Ishikawa (cell line): ENCODE results near the gene BTG2.
A peak's percentile ranks its signal among the peaks of the same experiment; 100 is the strongest.

Source experiments
- CEBPB ChIP-seq: IDR thresholded peaks from 2 replicates; pipeline ENCODE4 v1.6.1; 2012
- CREB1 ChIP-seq: IDR thresholded peaks from 2 replicates; pipeline ENCODE4 v1.6.1; 2012; ENCODE audit warnings: low read depth
- EGR1 ChIP-seq: IDR thresholded peaks from 2 replicates; pipeline ENCODE4 v1.6.1; 2012
- EP300 ChIP-seq: IDR thresholded peaks from 2 replicates; pipeline ENCODE4 v1.6.1; 2012; ENCODE audit warnings: borderline replicate concordance
- FOXM1 ChIP-seq: IDR thresholded peaks from 2 replicates; pipeline ENCODE4 v1.6.1; 2012; ENCODE audit warnings: low read depth, borderline replicate concordance
- NFIC ChIP-seq: IDR thresholded peaks from 2 replicates; pipeline ENCODE4 v1.6.1; 2012
- RAD21 ChIP-seq: IDR thresholded peaks from 2 replicates; pipeline ENCODE4 v1.6.1; 2012; ENCODE audit warnings: low read depth
- TAF1 ChIP-seq: IDR thresholded peaks from 2 replicates; pipeline ENCODE4 v1.6.1; 2012; ENCODE audit warnings: low read depth, mild to moderate bottlenecking
- TCF12 ChIP-seq: IDR thresholded peaks from 2 replicates; pipeline ENCODE4 v1.6.1; 2012; ENCODE audit warnings: low read depth
- TEAD4 ChIP-seq: IDR thresholded peaks from 2 replicates; pipeline ENCODE4 v1.6.1; 2012
- YY1 ChIP-seq: IDR thresholded peaks from 2 replicates; pipeline ENCODE4 v1.6.1; 2012; ENCODE audit warnings: low read depth
- ZBTB7A ChIP-seq: IDR thresholded peaks from 2 replicates; pipeline ENCODE4 v1.6.1; 2012; ENCODE audit warnings: low read depth
- TF ChIP-seq, protein P1 (sequence below): IDR thresholded peaks from 2 replicates; pipeline ENCODE4 v1.6.1; 2012; ENCODE audit warnings: low read depth, mild to moderate bottlenecking
- TF ChIP-seq, protein P2 (sequence below): IDR thresholded peaks from 2 replicates; pipeline ENCODE4 v1.6.1; 2012
- TF ChIP-seq, protein P3 (sequence below): IDR thresholded peaks from 2 replicates; pipeline ENCODE4 v1.6.1; 2012

The BTG2 gene

GRCh38 chr1:203316626-203317093 lies 11.3 kb downstream of the BTG2 start:
- no peak for TF ChIP-seq TEAD4
- TF ChIP-seq, protein P1, sequence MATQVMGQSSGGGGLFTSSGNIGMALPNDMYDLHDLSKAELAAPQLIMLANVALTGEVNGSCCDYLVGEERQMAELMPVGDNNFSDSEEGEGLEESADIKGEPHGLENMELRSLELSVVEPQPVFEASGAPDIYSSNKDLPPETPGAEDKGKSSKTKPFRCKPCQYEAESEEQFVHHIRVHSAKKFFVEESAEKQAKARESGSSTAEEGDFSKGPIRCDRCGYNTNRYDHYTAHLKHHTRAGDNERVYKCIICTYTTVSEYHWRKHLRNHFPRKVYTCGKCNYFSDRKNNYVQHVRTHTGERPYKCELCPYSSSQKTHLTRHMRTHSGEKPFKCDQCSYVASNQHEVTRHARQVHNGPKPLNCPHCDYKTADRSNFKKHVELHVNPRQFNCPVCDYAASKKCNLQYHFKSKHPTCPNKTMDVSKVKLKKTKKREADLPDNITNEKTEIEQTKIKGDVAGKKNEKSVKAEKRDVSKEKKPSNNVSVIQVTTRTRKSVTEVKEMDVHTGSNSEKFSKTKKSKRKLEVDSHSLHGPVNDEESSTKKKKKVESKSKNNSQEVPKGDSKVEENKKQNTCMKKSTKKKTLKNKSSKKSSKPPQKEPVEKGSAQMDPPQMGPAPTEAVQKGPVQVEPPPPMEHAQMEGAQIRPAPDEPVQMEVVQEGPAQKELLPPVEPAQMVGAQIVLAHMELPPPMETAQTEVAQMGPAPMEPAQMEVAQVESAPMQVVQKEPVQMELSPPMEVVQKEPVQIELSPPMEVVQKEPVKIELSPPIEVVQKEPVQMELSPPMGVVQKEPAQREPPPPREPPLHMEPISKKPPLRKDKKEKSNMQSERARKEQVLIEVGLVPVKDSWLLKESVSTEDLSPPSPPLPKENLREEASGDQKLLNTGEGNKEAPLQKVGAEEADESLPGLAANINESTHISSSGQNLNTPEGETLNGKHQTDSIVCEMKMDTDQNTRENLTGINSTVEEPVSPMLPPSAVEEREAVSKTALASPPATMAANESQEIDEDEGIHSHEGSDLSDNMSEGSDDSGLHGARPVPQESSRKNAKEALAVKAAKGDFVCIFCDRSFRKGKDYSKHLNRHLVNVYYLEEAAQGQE, result no peak

DNA sequence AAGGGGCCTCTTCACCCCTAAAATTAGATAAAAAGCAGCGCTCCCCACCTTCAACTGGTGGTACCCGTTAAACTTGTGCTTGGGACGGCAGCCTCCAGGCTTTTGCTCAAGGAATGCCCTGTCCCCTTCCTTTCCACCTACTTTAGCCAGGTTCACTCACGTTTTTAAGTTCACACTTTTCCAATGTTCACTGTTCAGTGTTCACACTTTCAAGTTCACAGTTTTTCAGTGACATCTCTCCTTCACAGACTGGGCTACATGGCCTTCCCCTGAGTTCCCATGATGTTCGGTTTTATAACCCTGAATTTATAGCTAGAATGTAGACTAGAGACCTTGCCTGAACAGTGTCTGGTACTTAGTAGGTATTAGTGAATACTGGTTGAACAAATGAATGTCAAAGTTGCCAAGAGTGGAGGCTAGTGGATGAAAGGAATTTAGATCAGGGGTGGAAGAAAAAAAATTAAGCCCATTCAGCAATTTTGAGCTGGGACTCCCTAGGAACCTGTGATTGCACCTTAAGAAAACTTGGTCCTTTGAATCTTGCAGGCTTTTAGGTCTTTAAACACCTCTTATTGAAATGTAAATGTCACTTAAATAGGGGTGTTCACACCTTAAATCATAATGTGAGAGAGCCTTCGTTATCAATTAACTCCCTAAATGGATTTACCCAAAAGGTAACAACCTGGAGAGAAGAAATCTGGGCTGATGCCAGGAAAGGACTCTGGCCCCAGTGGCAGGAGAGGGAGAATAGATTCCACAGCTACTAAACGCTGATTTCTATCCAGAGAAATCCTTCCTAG lies 12.3 kb downstream of the BTG2 start:
- TF ChIP-seq CEBPB (no peak), RAD21 (no peak), EGR1 (no peak), YY1 (no peak), CREB1 (no peak), ZBTB7A (no peak), FOXM1 (no peak), TCF12 (no peak), EP300 (no peak), TEAD4 (no peak), TAF1 (no peak), NFIC (no peak)
- TF ChIP-seq, protein P2, sequence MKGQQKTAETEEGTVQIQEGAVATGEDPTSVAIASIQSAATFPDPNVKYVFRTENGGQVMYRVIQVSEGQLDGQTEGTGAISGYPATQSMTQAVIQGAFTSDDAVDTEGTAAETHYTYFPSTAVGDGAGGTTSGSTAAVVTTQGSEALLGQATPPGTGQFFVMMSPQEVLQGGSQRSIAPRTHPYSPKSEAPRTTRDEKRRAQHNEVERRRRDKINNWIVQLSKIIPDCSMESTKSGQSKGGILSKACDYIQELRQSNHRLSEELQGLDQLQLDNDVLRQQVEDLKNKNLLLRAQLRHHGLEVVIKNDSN, result no peak
- TF ChIP-seq, protein P1, result no peak

- no peak for TF ChIP-seq TCF12
These were observed 12.9 kb downstream of the BTG2 start for GRCh38 chr1:203318229-203318517.

GRCh38 chr1:203320591-203321272 lies 15.4 kb downstream of the BTG2 start:
- TF ChIP-seq ZBTB7A (no peak), RAD21 (no peak), YY1 (no peak)
- TF ChIP-seq, protein P3, sequence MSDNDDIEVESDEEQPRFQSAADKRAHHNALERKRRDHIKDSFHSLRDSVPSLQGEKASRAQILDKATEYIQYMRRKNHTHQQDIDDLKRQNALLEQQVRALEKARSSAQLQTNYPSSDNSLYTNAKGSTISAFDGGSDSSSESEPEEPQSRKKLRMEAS, result 0 out of 2 replicates have a peak, but pooled peaks have one; percentile 30

- TF ChIP-seq, protein P3, result no peak
- TF ChIP-seq NFIC (no peak), TCF12 (no peak), TEAD4 (no peak), EP300 (no peak), TAF1 (no peak), YY1 (no peak), EGR1 (no peak), FOXM1 (no peak), ZBTB7A (no peak), RAD21 (no peak)
- TF ChIP-seq, protein P2, result no peak
- TF ChIP-seq, protein P1, result no peak
These were observed 16.1 kb downstream of the BTG2 start for GRCh38 chr1:203321273-203322052.
